ENCODE measurements around the gene CRYZL1.

DNA sequence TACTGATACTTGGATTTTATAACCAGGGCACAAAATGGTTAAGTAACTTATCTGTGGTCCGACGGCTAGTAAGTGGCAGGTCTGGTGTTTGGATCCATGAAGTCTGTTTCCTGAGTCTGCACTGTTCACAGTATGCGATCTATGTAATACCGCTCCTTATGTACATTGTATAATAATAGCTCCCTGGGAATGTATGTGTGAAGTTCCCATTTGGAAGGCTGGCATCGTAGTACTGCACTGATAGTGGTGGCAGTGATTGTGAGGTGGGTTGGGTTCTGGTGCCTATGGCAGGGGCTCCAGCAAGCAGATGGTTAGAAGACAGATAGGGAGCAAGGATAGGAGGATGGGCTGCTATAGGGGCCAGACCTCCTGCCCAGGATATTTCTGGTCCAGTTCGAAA is 26.1 kb upstream of the CRYZL1 start:
- TF ChIP-seq, protein P1, sequence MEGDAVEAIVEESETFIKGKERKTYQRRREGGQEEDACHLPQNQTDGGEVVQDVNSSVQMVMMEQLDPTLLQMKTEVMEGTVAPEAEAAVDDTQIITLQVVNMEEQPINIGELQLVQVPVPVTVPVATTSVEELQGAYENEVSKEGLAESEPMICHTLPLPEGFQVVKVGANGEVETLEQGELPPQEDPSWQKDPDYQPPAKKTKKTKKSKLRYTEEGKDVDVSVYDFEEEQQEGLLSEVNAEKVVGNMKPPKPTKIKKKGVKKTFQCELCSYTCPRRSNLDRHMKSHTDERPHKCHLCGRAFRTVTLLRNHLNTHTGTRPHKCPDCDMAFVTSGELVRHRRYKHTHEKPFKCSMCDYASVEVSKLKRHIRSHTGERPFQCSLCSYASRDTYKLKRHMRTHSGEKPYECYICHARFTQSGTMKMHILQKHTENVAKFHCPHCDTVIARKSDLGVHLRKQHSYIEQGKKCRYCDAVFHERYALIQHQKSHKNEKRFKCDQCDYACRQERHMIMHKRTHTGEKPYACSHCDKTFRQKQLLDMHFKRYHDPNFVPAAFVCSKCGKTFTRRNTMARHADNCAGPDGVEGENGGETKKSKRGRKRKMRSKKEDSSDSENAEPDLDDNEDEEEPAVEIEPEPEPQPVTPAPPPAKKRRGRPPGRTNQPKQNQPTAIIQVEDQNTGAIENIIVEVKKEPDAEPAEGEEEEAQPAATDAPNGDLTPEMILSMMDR (IDR thresholded peaks at IDR 0.05; ENCODE audit: insufficient read depth, low read depth, low read length): no peak
- TF ChIP-seq EZH2 (IDR thresholded peaks at IDR 0.05; ENCODE audit: insufficient read depth, low read length): no peak
